SJCRH30 (cell line): ENCODE measurements around the gene PRSS12. TPM values are rescaled to one million over a fixed set of nuclear protein-coding genes. Genes with fewer than 3 reads are reported as not detected.

ENCODE experiments used
- DNase-seq, 2 experiments: peaks; one replicate each; pipeline ENCODE4 v3.0.0-alpha.2; 2015 to 2020
- H3K27ac ChIP-seq: fragments of 250-450 bp; sonication (Bioruptor Pico); 2 replicates; pipeline ENCODE4 v1.5.1; 2020; ENCODE audit warnings: mild to moderate bottlenecking, moderate library complexity
- H3K27me3 ChIP-seq: fragments of 250-450 bp; sonication (Bioruptor Pico); 2 replicates; pipeline ENCODE4 v1.5.1; 2020; ENCODE audit warnings: mild to moderate bottlenecking, moderate library complexity
- H3K36me3 ChIP-seq: fragments of 250-450 bp; sonication (Bioruptor Pico); 2 replicates; pipeline ENCODE4 v1.5.1; 2020; ENCODE audit warnings: mild to moderate bottlenecking, moderate library complexity
- H3K4me1 ChIP-seq: fragments of 250-450 bp; sonication (Bioruptor Pico); 2 replicates; pipeline ENCODE4 v1.5.1; 2020; ENCODE audit warnings: mild to moderate bottlenecking, moderate library complexity
- H3K4me3 ChIP-seq: fragments of 250-450 bp; sonication (Bioruptor Pico); 2 replicates; pipeline ENCODE4 v1.5.1; 2020; ENCODE audit warnings: mild to moderate bottlenecking, moderate library complexity
- H3K9me3 ChIP-seq: fragments of 250-450 bp; sonication (Bioruptor Pico); replicated peaks from 2 replicates; pipeline ENCODE4 v1.5.1; 2020; ENCODE audit warnings: mild to moderate bottlenecking, moderate library complexity
- total RNA-seq: library from RNA; depleted of rRNA; stranded (reverse); fragments of >200 nt; shearing (Covaris generic); gene quantifications from 2 replicates; pipeline ENCODE4 v1.2.3, GENCODE V29; 2014

PRSS12 gene
- total RNA-seq, 1 experiment from 2014 or later: 9.9 TPM

DNA sequence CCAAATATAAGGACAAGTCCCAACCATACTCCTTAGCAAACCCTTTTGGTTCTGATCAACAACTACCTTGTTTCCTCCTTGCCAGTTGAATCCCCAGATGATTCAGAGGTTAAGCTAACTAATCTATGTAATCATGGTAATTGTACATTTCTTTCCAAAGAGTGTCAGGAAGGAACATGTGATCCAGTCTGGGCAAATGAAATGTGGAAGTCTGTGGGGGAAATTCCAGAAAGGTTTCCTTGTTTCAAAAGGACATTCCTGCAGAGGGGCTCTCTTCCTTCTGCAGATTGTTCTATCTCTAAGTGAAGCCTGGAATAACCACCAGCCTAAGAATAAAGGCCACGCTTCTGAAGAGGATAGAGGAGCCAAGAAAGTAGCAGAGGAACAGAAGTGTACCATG is 7.0 kb downstream of the PRSS12 start:
- DNase-seq: no peak

GRCh38 chr4:118344801-118345200 is 8.0 kb downstream of the PRSS12 start:
- Histone ChIP-seq H3K4me3 (no peak overlapping the region), H3K27ac (no peak overlapping the region), H3K36me3 (no peaks in the 10 kb centered on the region), H3K4me1 (no peaks in the 10 kb centered on the region; the same call in 1 of the 2 replicates), H3K9me3 (no peaks in the 10 kb centered on the region), H3K27me3 (no peaks in the 10 kb centered on the region)
- DNase-seq: peak in 1 of 2 experiments; percentile 15

More for the DNA sequence above, 7.0 kb downstream of the PRSS12 start:
- H3K4me3 ChIP-seq: no peak overlapping the region
- H3K36me3 ChIP-seq: no peaks in the 10 kb centered on the region
- no peaks in the 10 kb centered on the region for H3K9me3 ChIP-seq
- no peaks in the 10 kb centered on the region for H3K27me3 ChIP-seq
- H3K27ac ChIP-seq: no peak overlapping the region
- no peaks in the 10 kb centered on the region; the same call in 1 of the 2 replicates for H3K4me1 ChIP-seq

DNA sequence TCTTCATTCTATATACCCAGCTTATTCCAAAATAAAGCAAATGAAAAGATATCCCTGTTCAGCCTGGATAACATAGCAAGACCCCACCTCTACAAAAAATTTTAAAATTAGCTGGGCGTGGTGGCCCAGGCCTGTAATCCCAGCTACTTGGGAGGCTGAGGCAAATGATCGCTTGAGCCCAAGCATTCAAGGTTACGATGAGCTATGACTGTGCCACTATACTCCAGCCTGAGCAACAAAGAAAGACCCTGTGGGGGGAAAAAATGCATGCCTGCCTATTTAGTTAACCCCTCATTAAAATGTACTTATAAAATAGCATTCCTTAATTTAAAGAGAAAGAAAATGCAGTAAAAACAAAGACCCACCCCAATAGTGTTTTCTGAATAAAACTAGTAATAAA is 9.3 kb downstream of the PRSS12 start:
- no peak overlapping the region for H3K27ac ChIP-seq
- H3K9me3 ChIP-seq: no peaks in the 10 kb centered on the region
- no peaks in the 10 kb centered on the region for H3K36me3 ChIP-seq
- DNase-seq: no peak
- no peak overlapping the region for H3K4me3 ChIP-seq
- no peaks in the 10 kb centered on the region; the same call in 1 of the 2 replicates for H3K4me1 ChIP-seq
- no peaks in the 10 kb centered on the region for H3K27me3 ChIP-seq

DNA sequence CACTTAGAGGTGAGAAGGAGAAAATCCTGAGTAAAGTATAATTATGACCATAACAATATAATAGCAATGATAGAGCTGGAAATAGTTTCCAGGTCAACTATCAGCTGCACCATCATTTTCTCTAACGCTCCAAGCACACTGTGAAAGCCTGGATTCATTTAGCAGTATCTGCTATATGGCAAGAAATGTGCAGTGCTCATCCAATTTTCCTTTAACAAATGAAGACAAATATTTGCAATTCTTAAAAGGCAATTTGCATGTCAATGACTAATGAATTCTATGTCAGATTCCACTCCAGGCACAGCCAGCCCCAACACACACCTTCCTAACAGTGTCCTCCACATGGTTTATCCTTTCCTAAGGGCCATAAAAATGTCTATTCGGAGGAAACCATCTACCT is 12.7 kb downstream of the PRSS12 start:
- H3K4me1 ChIP-seq: no peaks in the 10 kb centered on the region; the same call in 1 of the 2 replicates
- H3K36me3 ChIP-seq: no peaks in the 10 kb centered on the region
- no peak overlapping the region for H3K27ac ChIP-seq
- H3K27me3 ChIP-seq: no peaks in the 10 kb centered on the region
- H3K4me3 ChIP-seq: no peak overlapping the region
- H3K9me3 ChIP-seq: no peaks in the 10 kb centered on the region
- no peak for DNase-seq

DNA sequence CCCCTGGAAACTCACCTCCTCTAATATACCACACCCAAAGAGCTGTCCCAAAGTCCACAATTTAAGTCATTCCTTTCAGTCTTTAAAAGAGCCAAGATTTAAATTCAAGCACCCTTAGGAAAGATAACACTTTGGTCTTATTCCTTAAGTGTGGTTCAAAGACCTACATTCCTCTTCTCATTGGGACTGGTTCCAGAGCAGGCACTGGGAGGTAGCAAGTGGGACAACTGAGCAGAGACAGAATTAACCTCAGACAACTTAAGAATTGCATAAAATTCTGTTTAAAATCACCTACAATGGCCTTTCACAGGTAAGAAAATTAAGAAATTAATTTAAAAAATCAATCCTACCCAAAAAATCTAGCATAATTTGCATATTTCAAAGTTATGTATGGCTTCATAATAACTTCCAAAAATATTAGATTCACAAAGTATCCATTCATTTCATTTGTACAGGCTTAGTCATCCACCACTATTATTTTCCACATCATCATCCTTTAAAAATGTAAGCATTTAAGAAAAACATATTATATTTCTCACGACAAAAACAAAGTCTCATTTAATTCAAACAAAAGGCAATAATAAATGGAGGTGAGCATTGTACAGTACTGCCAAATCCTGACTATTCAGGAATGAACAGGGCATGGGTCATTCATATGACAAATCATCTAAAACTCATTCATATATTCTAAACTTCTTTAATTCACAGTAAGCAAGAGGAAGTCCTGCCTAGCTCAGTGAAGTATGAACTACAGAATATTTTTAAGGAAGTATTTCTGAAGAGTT is 13.6 kb downstream of the PRSS12 start:
- no peak overlapping the region for H3K4me3 ChIP-seq
- H3K27me3 ChIP-seq: no peaks in the 10 kb centered on the region
- H3K4me1 ChIP-seq: no peaks in the 10 kb centered on the region
- no peak for DNase-seq
- no peaks in the 10 kb centered on the region for H3K9me3 ChIP-seq
- H3K36me3 ChIP-seq: no peaks in the 10 kb centered on the region
- H3K27ac ChIP-seq: no peak overlapping the region

DNA sequence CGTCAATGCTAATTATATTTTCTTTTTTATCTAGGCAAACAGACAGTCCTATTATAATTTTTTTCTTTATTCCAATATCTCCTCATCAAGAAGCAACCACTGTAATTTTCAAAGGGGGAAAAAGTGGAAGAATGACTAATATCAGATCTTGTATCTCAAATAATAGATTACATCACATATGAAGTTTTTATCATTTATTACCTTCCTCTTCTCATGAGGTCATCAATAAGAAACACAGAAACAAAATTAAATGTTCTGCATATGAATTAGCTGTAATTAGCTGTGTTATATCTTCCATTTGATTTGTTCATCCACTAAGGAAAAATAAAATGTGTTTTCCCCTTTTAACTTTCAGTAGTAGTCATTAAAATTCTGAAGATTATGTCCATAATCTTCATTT is 14.3 kb downstream of the PRSS12 start:
- H3K4me1 ChIP-seq: no peaks in the 10 kb centered on the region
- H3K27ac ChIP-seq: no peak overlapping the region
- H3K9me3 ChIP-seq: no peaks in the 10 kb centered on the region
- H3K27me3 ChIP-seq: no peaks in the 10 kb centered on the region
- DNase-seq: no peak
- no peaks in the 10 kb centered on the region for H3K36me3 ChIP-seq
- no peak overlapping the region for H3K4me3 ChIP-seq

GRCh38 chr4:118337954-118338353 is 14.8 kb downstream of the PRSS12 start:
- Histone ChIP-seq H3K27me3 (no peaks in the 10 kb centered on the region), H3K9me3 (no peaks in the 10 kb centered on the region), H3K4me3 (no peak overlapping the region), H3K36me3 (no peaks in the 10 kb centered on the region), H3K4me1 (no peaks in the 10 kb centered on the region), H3K27ac (no peak overlapping the region)
- no peak for DNase-seq

- H3K36me3 ChIP-seq: no peaks in the 10 kb centered on the region
- no peaks in the 10 kb centered on the region for H3K4me1 ChIP-seq
- H3K4me3 ChIP-seq: no peak overlapping the region
- no peak for DNase-seq
- H3K27me3 ChIP-seq: no peaks in the 10 kb centered on the region
- H3K27ac ChIP-seq: no peak overlapping the region
- no peaks in the 10 kb centered on the region for H3K9me3 ChIP-seq
Measured at GRCh38 chr4:118335774-118336173, 17.0 kb downstream of the PRSS12 start.

DNA sequence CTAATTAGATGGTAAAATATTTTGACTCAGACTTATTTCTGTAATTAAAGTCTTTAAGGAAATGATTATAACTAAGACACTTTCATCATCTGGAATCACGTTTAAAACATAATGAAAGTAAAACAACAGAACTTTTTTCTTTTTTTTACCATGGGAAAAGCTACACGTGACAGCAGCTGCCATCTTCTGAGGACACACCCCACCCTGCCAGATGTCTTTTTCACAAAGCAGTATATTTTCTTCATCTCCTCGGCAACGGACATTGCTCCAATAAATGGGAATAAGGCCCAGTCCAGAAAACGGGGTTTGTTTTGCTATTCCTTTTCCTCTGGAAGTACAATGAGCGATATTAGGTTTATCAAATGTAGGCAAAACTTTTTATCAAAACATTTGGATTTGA is 17.5 kb downstream of the PRSS12 start:
- no peak for DNase-seq
- H3K9me3 ChIP-seq: no peaks in the 10 kb centered on the region
- no peaks in the 10 kb centered on the region for H3K4me1 ChIP-seq
- H3K27me3 ChIP-seq: no peaks in the 10 kb centered on the region
- no peaks in the 10 kb centered on the region for H3K36me3 ChIP-seq
- no peak overlapping the region for H3K27ac ChIP-seq
- no peak overlapping the region for H3K4me3 ChIP-seq

DNA sequence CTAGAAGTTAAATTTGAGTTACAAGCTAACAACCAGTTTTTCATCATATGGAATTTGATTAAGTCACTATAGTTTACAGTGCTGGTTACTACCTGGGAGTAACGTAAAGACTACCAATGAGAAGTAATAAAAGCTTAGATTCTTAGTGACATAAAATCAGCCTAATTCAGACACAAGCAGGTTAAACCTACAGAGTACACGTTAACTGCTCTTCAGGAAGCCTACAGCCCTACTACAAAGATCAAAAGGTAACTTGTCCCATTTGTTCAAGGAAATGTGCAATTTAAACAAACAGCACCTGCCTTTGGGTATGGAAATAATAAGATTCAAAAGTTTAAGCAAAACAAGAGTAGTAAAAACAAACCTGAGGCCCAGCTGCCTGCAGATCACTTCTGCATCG is 21.5 kb downstream of the PRSS12 start:
- Histone ChIP-seq H3K27me3 (no peaks in the 10 kb centered on the region), H3K27ac (no peak overlapping the region), H3K36me3 (no peaks in the 10 kb centered on the region), H3K4me1 (no peaks in the 10 kb centered on the region), H3K4me3 (no peak overlapping the region), H3K9me3 (no peaks in the 10 kb centered on the region)
- no peak for DNase-seq

GRCh38 chr4:118329849-118330248 is 23.0 kb downstream of the PRSS12 start:
- no peak overlapping the region for H3K27ac ChIP-seq
- no peaks in the 10 kb centered on the region for H3K27me3 ChIP-seq
- H3K4me3 ChIP-seq: no peak overlapping the region
- H3K4me1 ChIP-seq: no peaks in the 10 kb centered on the region
- no peaks in the 10 kb centered on the region for H3K9me3 ChIP-seq
- no peak for DNase-seq
- no peaks in the 10 kb centered on the region for H3K36me3 ChIP-seq

GRCh38 chr4:118327554-118328241 is 25.1 kb downstream of the PRSS12 start:
- DNase-seq: no peak
- Histone ChIP-seq H3K4me1 (no peaks in the 10 kb centered on the region), H3K27ac (no peak overlapping the region), H3K4me3 (no peak overlapping the region), H3K27me3 (no peaks in the 10 kb centered on the region), H3K36me3 (no peaks in the 10 kb centered on the region), H3K9me3 (no peaks in the 10 kb centered on the region)

DNA sequence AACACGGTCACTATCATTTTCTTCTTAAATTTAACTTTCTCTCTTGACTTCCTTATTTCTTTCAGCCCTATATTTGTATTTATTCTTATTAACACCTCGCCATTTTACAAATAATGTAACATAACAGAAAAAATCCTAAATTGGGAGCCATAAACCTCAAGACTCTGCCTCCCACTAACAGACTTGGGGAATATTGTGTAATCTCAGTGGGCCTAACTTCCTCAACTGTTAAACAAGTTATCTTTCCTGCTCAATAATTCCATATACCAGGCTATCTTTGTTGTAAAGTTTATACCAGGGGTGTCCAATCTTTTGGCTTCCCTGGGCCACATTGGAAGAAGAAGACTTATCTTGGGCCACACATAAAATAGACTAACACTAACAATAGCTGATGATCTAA is 26.2 kb downstream of the PRSS12 start:
- Histone ChIP-seq H3K36me3 (no peaks in the 10 kb centered on the region), H3K4me3 (no peak overlapping the region), H3K27ac (no peak overlapping the region), H3K9me3 (no peaks in the 10 kb centered on the region), H3K4me1 (no peaks in the 10 kb centered on the region), H3K27me3 (no peaks in the 10 kb centered on the region)
- DNase-seq: no peak

DNA sequence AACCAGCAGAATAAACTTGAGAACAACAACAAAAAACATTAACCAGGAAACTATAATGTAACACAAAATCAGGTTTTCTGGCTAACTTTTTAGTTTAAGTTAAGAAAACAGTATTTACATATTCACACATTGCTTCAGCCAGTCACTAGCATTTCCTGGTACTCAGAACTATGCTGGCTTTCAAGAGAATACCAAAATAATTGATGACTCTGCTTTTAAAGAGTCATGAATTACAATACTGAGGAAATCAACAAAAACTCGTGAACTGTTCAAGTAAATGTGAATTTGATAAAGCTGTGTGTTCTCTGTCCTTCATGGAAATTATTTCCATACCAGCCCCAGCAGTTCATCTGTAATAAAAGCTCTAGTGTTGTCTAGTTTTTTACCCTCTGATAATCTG is 27.4 kb downstream of the PRSS12 start:
- Histone ChIP-seq H3K4me1 (no peaks in the 10 kb centered on the region), H3K9me3 (no peaks in the 10 kb centered on the region), H3K4me3 (no peak overlapping the region), H3K36me3 (no peaks in the 10 kb centered on the region), H3K27ac (no peak overlapping the region), H3K27me3 (no peaks in the 10 kb centered on the region)
- DNase-seq: no peak

- DNase-seq: no peak
- Histone ChIP-seq H3K27ac (no peak overlapping the region), H3K36me3 (no peaks in the 10 kb centered on the region), H3K4me3 (no peak overlapping the region), H3K27me3 (no peaks in the 10 kb centered on the region), H3K4me1 (no peaks in the 10 kb centered on the region), H3K9me3 (no peaks in the 10 kb centered on the region)
Measured at GRCh38 chr4:118322831-118323502, 29.8 kb downstream of the PRSS12 start.
